GM19468 (cell line): Measurements from ENCODE around the gene NDUFS2.
"Not testable (repeated sequence)": the region's sequence is repeated elsewhere in the genome, so short reads cannot be mapped to it uniquely, and the experiment has no call there.

Experiments used
- ATAC-seq: cut with Tn5 transposase; IDR thresholded peaks from one replicate; pipeline ENCODE4 v1.9.1; 2021; ENCODE audit warnings: mild to moderate bottlenecking, moderate library complexity, moderate number of reproducible peaks; ENCODE audit not compliant: unreplicated experiment; ENCODE audit errors: extremely low read depth

Gene NDUFS2

GRCh38 chr1:161216945-161217712 is 15.0 kb downstream of the NDUFS2 start:
- ATAC-seq, result peak; percentile 36

GRCh38 chr1:161217831-161218230 is 15.7 kb downstream of the NDUFS2 start:
- no peak for ATAC-seq

- no peak for ATAC-seq
These were observed 16.3 kb downstream of the NDUFS2 start for GRCh38 chr1:161218301-161219077.

DNA sequence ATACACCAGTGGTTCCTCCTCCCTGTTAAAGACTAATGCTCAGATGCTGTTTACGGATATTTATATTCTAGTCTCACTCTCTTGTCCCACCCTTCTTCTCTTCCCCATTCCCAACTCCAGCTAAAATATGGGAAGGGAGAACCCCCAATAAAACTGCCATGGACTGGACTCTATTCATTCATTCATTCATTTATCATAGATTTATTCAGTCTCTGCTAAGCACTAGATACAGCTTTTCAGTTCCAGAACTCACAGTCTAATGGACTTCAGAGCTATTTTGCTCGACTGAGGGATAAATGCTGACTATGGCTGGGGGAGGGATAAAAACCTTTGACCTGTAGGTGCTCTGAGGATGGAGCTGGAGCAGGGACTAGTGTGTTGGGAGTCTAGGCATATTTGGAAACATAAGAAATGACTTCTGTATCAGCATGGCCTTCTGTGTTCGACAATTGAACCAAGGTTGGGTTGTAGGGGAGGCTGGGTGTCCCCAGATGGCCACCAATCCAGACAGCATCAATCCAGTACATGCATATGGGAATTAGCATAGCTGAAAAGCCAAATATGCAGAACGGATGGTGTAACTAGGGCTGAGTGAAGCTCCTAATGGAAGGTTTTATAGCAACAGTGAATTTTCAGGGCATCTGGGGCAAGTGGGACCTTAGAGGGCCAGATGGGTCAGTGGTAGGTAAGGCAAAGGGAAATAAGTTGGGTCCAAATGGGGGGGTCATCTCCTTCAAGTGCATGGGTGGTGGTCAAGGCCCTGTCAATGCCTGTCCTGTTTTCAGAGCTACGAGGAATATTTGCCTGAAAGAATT is 17.1 kb downstream of the NDUFS2 start:
- ATAC-seq, result no peak

GRCh38 chr1:161220002-161220401 is 17.8 kb downstream of the NDUFS2 start:
- no peak for ATAC-seq

GRCh38 chr1:161222175-161223019 is 20.2 kb downstream of the NDUFS2 start:
- no peak for ATAC-seq

DNA sequence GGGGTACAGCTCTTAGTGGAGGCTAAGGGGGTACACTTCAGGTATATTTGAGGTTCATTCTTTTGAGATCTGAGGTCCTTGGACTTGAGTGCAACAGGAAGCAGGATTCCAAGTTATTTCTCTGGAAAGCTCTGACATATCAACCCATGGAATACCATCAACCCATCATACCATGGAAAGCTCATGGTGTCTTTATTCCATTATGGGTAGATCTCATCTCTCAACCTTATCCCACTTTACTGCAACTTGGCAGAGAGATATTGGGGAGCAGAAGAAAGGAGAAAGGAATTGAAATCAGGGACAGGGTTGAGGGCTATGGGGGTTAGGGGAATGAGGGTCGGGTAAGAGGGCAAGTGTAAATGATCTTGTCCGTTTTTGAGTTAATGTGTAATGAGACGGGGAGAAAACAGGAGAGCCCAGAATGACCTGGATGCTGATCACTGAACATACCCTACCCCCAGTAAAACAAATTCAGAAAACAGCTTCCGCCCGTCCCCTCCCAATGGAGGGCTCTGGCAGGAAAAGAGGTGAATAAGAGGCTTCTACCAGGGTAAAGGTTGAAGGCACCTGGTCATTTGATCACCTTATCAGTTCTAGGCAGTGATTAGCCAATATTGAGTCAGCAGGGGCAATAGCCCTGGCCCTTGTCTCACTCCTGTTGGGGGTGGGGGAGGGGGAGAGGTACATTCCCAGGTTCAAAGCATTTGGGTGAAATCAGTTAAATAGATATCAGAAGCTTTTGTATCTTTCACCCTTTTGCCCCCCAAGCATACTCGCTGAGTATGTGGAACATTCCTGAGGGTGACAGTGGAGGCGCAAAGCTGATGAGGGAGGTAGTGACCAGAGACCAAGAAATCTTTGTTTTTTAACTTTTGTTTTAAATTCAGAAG is 21.9 kb downstream of the NDUFS2 start:
- no peak for ATAC-seq

GRCh38 chr1:161224695-161225087 is 22.5 kb downstream of the NDUFS2 start:
- not testable (repeated sequence) for ATAC-seq

DNA sequence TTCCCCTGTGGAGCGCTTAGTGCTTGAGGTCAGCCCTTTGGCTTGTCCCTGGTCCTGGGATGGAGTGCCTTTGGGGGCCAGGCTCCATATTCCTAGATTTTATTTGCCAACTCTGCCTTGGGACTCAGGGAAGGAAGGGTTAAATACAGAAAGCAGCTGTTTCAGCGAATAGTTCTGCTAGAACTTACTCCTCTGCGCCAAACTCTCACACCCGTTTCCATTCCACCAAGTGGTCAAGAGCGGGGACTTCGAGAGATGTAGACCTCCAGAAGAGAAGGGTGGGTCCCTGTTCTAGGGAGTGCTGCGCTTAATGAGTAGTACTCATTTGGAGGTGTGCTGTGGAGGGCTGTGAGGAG is 23.0 kb downstream of the NDUFS2 start:
- ATAC-seq, result no peak

DNA sequence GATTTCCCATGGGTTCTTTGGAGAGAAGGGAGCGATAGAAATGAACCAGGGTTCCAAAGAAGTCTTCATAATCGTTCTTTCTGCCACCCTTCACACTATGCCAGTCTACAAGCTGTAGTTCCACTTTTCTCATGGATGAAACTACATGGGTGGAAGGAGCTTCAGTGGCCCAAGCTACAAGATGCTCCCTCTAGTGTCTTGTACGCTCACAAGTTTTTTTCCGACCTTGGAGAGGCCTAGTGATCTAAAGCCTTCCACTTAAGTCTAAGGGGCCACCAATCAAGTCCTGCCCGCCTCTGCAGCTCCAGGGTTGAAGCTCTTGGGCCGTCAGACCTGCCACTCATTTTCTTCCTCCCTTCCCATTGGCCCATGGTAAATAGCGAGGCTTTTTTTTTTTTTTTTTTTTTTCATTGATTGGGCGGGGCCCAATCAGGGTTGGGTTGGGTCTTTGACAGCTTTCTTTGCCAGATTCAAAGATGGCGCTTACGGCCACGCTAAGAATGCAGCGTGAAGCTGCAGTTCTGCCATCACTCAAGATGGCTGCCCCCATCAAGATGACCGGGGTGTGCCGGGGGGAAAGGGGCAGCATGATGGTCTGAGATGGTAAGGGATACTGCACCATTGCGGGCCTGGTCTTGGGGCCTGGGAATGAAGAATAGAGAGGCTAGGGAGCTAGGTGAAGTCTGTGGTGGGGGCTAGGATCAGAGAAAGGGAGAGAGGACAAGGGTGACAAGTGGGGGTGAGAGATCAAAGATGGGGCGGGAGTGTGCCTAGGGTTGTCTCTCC is 23.6 kb downstream of the NDUFS2 start, which contains the start of gene TOMM40L:
TOMM40L (plus strand) TSS at position 527 of the 786 bp plus-strand sequence. CDS start 430 bp downstream, outside the sequence.
- peak; percentile 88 for ATAC-seq

- no peak for ATAC-seq
These were observed 24.1 kb downstream of the NDUFS2 start for GRCh38 chr1:161226320-161226711.

DNA sequence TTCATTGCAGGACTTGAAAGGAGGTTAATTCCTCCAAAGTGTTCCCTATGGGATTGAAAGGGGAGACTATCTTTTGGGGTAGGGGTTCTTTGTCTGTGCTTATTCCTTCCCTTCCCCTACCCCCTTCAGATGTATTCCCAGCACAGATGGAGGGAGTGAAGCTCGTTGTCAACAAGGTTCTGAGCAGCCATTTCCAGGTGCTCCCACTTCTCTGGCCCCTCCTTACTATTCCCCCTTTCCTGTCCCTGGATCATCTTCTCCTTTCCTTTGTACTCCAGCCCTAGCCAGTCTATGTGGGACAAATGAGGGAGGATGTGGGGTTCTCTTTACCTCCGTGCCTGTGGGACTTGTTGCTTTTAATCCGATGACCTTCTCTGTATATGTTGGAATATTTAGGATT is 24.6 kb downstream of the NDUFS2 start:
- ATAC-seq, result no peak

GRCh38 chr1:161227196-161227871 is 25.2 kb downstream of the NDUFS2 start:
- no peak for ATAC-seq

- ATAC-seq, result no peak
These were observed 25.9 kb downstream of the NDUFS2 start for GRCh38 chr1:161228032-161228431.

GRCh38 chr1:161229896-161230295 is 27.7 kb downstream of the NDUFS2 start:
- ATAC-seq, result no peak

DNA sequence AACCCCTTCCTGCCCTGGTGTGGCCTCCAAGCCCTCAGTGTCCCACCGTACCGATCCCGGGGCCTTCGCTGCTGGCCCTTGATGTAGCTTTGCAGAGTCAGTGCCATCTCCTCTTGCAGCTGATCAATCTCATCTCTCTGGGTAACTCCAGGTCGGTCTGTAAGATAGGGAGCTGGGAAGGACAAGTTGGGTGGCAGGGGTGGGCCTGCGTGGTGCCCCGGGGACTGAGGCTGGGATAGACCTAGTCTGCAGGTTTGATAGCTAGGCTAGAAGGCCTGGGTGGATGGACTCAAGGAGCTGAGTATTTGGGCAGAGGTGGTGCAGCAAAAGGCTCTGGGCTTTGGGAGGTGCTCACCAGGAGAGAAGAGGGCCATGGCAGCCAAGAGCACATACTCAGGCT is 28.6 kb downstream of the NDUFS2 start:
- ATAC-seq, result no peak

DNA sequence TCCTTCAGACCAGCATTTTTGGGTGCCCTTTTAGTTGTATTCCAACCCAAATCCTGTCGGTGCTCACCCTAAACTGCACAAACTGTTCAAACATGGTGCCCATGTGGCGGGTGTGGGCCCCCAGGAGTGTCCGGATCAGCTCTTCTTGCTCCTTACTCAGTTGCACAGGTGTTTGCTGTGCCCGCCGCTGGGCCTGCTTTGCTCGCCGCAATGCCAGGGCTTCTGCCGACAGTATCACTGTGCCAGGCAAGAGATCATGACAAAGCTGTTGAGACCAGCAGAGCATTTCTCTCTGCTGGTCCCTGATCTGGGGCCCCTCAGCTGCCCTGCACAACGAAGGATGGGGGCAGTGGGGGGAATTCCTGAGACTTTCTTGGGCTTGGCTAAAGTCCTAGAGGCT is 30.9 kb downstream of the NDUFS2 start:
- ATAC-seq, result no peak
